Bronchial epithelial cell (primary cell): ENCODE measurements around the gene DNM3. TPM values are rescaled to one million over a fixed set of nuclear protein-coding genes. Genes with fewer than 3 reads are reported as not detected.
A peak's percentile ranks its signal among the peaks of the same experiment; 100 is the strongest.

Experiments used
- DNase-seq: peaks from one replicate; pipeline ENCODE4 v3.0.0-alpha.2; 2010; ENCODE audit warnings: low read depth
- FAIRE-seq: peaks from 2 replicates; lab custom pipeline; 2011; peaks lifted over from hg19 to GRCh38; lab: Jason Lieb, UNC
- H3K27me3 ChIP-seq: 2 replicates; pipeline ENCODE4 v1.5.1; 2011; ENCODE audit warnings: low read length; ENCODE audit not compliant: control insufficient read depth, insufficient read depth
- H3K36me3 ChIP-seq: 2 replicates; pipeline ENCODE4 v1.5.1; 2011; ENCODE audit warnings: low read length; ENCODE audit not compliant: control insufficient read depth, insufficient read depth
- H3K4me3 ChIP-seq: 2 replicates; pipeline ENCODE4 v1.5.1; 2011; ENCODE audit warnings: mild to moderate bottlenecking, low read depth, low read length, control low read depth
- total RNA-seq: library from RNA; depleted of rRNA; stranded (reverse); fragments of >200 nt; gene quantifications from 2 replicates; pipeline ENCODE4 v1.2.1, GENCODE V29; 2014
- TF ChIP-seq, protein P1 (sequence below): IDR thresholded peaks from 2 replicates; pipeline ENCODE4 v1.5.1; 2011; ENCODE audit warnings: mild to moderate bottlenecking, moderate library complexity, low read length, control low read depth, inconsistent platforms; ENCODE audit not compliant: insufficient read depth, severe bottlenecking

Gene DNM3
- total RNA-seq, 1 donor from 2014 or later, result 1.3 TPM

DNA sequence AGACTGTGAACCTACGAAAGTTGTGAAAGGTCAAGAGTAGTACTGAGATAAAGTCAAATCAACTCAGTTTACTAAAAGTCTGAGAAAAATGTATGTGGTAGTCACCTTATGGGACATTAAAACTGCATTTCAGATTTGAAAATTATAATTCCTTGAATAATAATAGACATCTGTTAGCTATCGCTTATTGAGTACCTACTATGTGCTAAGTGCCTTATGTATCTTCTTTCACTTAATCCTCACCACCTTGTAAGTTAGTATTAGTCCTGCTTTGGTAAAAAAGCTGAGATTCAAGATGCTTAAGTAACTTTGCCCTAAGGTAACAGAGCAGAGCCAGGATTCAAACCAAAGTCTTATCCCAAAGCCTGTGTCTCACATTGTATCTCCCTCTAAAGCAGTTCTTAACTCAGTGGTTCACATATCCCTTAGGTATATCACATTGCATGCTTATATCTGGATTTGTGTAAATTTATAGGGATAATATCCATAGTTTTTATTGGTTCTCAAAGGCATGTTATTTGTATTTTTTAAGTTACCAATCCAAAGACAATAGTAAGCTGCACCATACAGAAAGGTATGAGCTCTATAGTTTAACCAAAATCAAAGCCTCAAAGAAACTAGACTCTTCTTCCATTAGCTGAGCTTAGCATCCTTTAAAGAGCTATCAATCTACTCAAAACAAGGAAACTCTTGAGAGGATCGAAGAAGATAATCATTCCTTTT lies 601.7 kb downstream of the DNM3 start:
- FAIRE-seq, result no peak
- TF ChIP-seq, protein P1, sequence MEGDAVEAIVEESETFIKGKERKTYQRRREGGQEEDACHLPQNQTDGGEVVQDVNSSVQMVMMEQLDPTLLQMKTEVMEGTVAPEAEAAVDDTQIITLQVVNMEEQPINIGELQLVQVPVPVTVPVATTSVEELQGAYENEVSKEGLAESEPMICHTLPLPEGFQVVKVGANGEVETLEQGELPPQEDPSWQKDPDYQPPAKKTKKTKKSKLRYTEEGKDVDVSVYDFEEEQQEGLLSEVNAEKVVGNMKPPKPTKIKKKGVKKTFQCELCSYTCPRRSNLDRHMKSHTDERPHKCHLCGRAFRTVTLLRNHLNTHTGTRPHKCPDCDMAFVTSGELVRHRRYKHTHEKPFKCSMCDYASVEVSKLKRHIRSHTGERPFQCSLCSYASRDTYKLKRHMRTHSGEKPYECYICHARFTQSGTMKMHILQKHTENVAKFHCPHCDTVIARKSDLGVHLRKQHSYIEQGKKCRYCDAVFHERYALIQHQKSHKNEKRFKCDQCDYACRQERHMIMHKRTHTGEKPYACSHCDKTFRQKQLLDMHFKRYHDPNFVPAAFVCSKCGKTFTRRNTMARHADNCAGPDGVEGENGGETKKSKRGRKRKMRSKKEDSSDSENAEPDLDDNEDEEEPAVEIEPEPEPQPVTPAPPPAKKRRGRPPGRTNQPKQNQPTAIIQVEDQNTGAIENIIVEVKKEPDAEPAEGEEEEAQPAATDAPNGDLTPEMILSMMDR, result no peak
- Histone ChIP-seq H3K36me3 (peaks cover 2% of the 10 kb centered on the region), H3K4me3 (peak overlapping the region; percentile 84), H3K27me3 (no peaks in the 10 kb centered on the region)
- no peak for DNase-seq

DNA sequence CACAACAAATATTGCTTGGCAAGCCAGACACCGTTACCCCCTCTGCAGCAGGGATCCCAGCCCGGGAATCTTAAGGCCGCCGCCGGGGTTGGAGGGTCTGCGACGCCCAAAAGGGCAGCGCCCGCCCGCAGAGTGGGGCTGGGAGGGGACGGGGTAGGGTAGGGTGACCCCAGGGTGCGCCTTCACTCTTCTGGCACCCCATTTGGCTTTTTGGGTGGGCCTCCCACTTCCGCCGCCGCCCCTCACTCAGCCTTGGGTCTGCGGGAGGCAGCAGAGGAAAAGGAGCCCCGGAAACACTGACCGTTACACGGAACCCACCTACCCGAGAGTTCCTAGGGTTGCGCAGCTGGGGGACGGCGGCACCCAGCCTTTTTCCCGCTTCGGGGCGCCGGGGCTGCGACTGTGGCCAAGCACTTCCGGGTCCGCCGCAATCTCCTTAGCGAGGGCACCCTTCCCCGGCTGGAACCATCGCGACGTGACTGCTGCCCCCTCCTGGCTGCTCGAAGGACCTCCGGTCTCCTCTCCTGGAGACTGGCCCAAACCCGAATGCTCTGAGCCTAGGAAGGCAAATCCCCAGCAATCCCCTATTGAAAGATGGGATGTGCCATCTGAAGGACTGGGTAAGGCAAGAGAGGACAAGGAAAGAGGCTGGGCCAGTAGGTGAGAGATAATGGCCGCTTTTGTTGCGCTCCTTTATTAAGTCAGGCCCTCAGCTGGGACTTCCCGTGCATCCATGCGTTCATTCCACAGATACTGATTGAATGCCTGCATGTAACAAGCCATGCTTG lies 602.6 kb downstream of the DNM3 start, which contains the start of gene PIGC:
Gene PIGC (minus strand): TSS at position 404 of the 788 bp plus-strand sequence. CDS start 1,447 bp downstream, outside the sequence.
- FAIRE-seq, result no peak
- peak; percentile 73 for DNase-seq
- H3K27me3 ChIP-seq, result no peaks in the 10 kb centered on the region
- TF ChIP-seq, protein P1, result peak; percentile 93
- H3K4me3 ChIP-seq, result peak within 1 kb of the TSS; percentile 84
- peaks cover 2% of the 10 kb centered on the region for H3K36me3 ChIP-seq

DNA sequence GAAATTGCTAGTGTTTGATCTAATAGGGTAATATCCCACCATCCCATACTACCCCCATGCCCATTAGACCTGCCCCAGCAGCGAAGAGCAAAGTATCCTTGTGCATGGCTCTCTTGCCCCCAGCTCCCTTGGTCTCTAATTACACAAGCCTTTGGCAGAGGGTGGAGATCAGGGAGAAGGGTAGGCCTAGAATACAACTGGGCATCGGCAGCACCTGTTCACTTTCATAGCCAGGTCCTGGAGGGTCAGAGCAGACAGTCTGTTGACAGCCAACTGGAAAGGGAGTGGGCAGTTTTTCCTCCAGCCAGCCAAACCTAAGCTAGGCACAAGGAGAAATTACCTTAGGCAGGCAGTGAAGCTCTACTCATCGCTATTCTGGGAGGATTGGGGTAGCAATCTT lies 605.2 kb downstream of the DNM3 start:
- no peak for FAIRE-seq
- no peak for DNase-seq
- TF ChIP-seq, protein P1, result no peak
- Histone ChIP-seq H3K4me3 (no peak overlapping the region), H3K36me3 (peaks cover 2% of the 10 kb centered on the region), H3K27me3 (no peaks in the 10 kb centered on the region)

DNA sequence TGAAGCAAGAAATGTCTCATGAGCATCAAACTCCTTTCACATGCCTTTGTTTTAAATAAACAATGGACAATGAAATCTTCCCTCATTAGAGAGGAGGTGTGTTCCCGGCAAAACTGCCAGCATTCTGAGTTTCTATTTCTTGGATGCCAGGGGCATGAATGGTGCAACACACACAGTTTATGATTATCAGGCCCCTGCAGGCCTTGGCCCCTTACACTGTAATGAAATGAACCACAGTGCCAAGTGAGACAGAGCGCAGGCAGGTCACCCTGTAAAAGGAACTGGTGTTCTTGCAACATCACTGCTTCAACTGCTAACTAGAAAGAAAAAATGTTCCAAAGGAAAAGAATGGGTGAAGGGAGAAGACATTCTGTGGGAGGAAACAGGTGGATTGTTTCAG lies 606.3 kb downstream of the DNM3 start:
- no peak for FAIRE-seq
- Histone ChIP-seq H3K4me3 (no peak overlapping the region), H3K27me3 (no peaks in the 10 kb centered on the region), H3K36me3 (no peaks in the 10 kb centered on the region)
- TF ChIP-seq, protein P1, result no peak
- DNase-seq, result peak; percentile 22

DNA sequence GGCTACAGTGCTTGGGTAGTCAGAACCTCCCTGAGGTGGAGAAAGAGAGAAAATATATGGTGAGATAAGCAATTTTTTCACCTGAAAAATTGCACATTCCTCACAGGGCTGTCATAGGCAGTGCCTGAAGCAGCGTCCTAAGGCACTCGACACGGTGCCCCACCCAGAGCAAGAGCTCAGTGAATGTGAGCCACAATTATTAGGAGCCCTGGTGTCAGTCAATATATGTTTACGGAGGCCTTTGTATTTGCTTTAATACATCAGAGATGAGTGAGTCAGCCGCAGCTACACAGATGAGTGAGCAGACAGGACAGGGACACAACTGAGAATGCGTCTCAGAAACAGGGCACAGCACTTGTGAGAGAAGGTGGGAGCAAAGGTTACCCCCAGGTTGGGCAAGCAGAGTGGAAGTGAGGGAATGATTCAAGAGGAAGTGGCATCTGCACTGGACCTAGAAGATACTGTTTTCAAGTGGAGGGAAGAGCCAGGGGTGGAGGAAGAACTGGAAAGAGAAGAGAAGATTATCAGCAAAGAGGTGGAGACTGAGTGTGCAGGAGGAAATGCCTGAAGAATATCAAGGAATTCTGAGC lies 607.8 kb downstream of the DNM3 start:
- TF ChIP-seq, protein P1, result no peak
- FAIRE-seq (no peak), DNase-seq (peak; percentile 80)
- Histone ChIP-seq H3K27me3 (no peaks in the 10 kb centered on the region), H3K36me3 (no peaks in the 10 kb centered on the region), H3K4me3 (no peak overlapping the region)
